22Rv1 (cell line): ENCODE measurements around the gene TNFRSF1A.

ENCODE experiments used
- CTCF ChIP-seq: fragments of 450-650 bp; IDR thresholded peaks from 2 replicates; pipeline ENCODE4 v1.5.1; 2017; ENCODE audit warnings: mild to moderate bottlenecking
- ZFX ChIP-seq: fragments of 450-650 bp; IDR thresholded peaks from 2 replicates; pipeline ENCODE4 v1.6.1; 2017; ENCODE audit warnings: antibody characterized with exemption, borderline replicate concordance

- TF ChIP-seq CTCF: no peak
- TF ChIP-seq ZFX: no peak
These were observed 12.9 kb upstream of the TNFRSF1A start for GRCh38 chr12:6354495-6355393.
